Activated CD4-positive, alpha-beta T cell treated with anti-CD3 and anti-CD28 coated beads, Interleukin-2, amount 10 ng/mL, durations not matched to agents 7 days and 5 days (primary cell): ENCODE data around the gene RPP21. TPM values are rescaled to one million over a fixed set of nuclear protein-coding genes. Genes with fewer than 3 reads are reported as not detected.

Source experiments
- CTCF ChIA-PET: fragments of 350-600 bp; sonication (Branson Sonifier 250); formaldehyde crosslinking; loops from one replicate; lab custom pipeline; 2021; ENCODE audit warnings: antibody characterized with exemption; lab: Charles Lee
- POLR2A ChIA-PET: fragments of 350-600 bp; sonication (Branson Sonifier 250); formaldehyde crosslinking; loops from one replicate; lab custom pipeline; 2021; ENCODE audit warnings: antibody characterized with exemption; lab: Charles Lee
- DNase-seq: peaks from one replicate; pipeline ENCODE4 v3.0.0-alpha.2; 2020
- H3K27ac Mint-ChIP-seq: one replicate; pipeline ENCODE4 v1.8.0; 2021; ENCODE audit warnings: mild to moderate bottlenecking, moderate library complexity, mixed read lengths
- H3K27me3 Mint-ChIP-seq: one replicate; pipeline ENCODE4 v1.8.0; 2021; ENCODE audit warnings: mixed read lengths
- H3K36me3 Mint-ChIP-seq: one replicate; pipeline ENCODE4 v1.8.0; 2021; ENCODE audit warnings: low read depth, mixed read lengths
- H3K4me1 Mint-ChIP-seq: one replicate; pipeline ENCODE4 v1.8.0; 2021; ENCODE audit warnings: mixed read lengths
- H3K4me3 Mint-ChIP-seq: one replicate; pipeline ENCODE4 v1.8.0; 2021; ENCODE audit warnings: mild to moderate bottlenecking, moderate library complexity, mixed read lengths
- H3K9me3 Mint-ChIP-seq: one replicate; pipeline ENCODE4 v1.8.0; 2021; ENCODE audit warnings: mixed read lengths
- total RNA-seq, 2 experiments: library from RNA; stranded (reverse); gene quantifications; one replicate each; pipeline ENCODE4 v1.2.3, GENCODE V29; 2021

RPP21 gene
- total RNA-seq, 2 experiments from 2014 or later = 37.5 to 42.7 TPM

GRCh38 chr6:30340589-30341054, 4.3 kb upstream of the RPP21 start:
- H3K9me3 Mint-ChIP-seq = no peaks in the 10 kb centered on the region
- no peak overlapping the region for H3K4me3 Mint-ChIP-seq
- CTCF ChIA-PET = interaction anchor here (0.7 kb wide), 1 partner anchor 489 kb away, joined by 3 read pairs; no protein-coding TSS in a partner anchor
- DNase-seq = no peak
- H3K4me1 Mint-ChIP-seq = peaks cover 6% of the 10 kb centered on the region
- H3K36me3 Mint-ChIP-seq = peaks cover 44% of the 10 kb centered on the region
- H3K27ac Mint-ChIP-seq = no peak overlapping the region
- H3K27me3 Mint-ChIP-seq = no peaks in the 10 kb centered on the region
- POLR2A ChIA-PET = no interaction called here

- Mint-ChIP-seq H3K27ac (no peak overlapping the region), H3K4me3 (no peak overlapping the region), H3K36me3 (peaks cover 46% of the 10 kb centered on the region), H3K4me1 (peaks cover 12% of the 10 kb centered on the region), H3K9me3 (no peaks in the 10 kb centered on the region), H3K27me3 (no peaks in the 10 kb centered on the region)
- DNase-seq = no peak
- ChIA-PET POLR2A (no interaction called here), CTCF (interaction anchor here (0.7 kb wide), 1 partner anchor 488 kb away, joined by 3 read pairs; no protein-coding TSS in a partner anchor)
Observed at GRCh38 chr6:30341218-30341617, 3.7 kb upstream of the RPP21 start.

GRCh38 chr6:30341728-30342127, 3.2 kb upstream of the RPP21 start:
- POLR2A ChIA-PET = no interaction called here
- DNase-seq = no peak
- Mint-ChIP-seq H3K4me1 (peaks cover 17% of the 10 kb centered on the region), H3K9me3 (no peaks in the 10 kb centered on the region), H3K36me3 (peaks cover 45% of the 10 kb centered on the region), H3K27me3 (no peaks in the 10 kb centered on the region), H3K4me3 (no peak overlapping the region), H3K27ac (no peak overlapping the region)
- CTCF ChIA-PET = no interaction called here

- CTCF ChIA-PET = interaction anchor here (1.1 kb wide), 1 partner anchor 109 kb away, joined by 3 read pairs; no protein-coding TSS in a partner anchor
- Mint-ChIP-seq H3K4me1 (peaks cover 28% of the 10 kb centered on the region), H3K36me3 (peaks cover 36% of the 10 kb centered on the region), H3K9me3 (no peaks in the 10 kb centered on the region), H3K4me3 (peak overlapping the region; percentile 91), H3K27ac (peak overlapping the region; percentile 93), H3K27me3 (peaks cover 3% of the 10 kb centered on the region)
- DNase-seq = no peak
- POLR2A ChIA-PET = no interaction called here
Observed at GRCh38 chr6:30344191-30344867, 627 bp upstream of the RPP21 start.

GRCh38 chr6:30345852-30346251, 896 bp downstream of the RPP21 start:
- Mint-ChIP-seq H3K4me3 (peak overlapping the region; percentile 91), H3K36me3 (peaks cover 25% of the 10 kb centered on the region), H3K27ac (peak overlapping the region; percentile 93), H3K27me3 (peaks cover 6% of the 10 kb centered on the region), H3K4me1 (peaks cover 38% of the 10 kb centered on the region), H3K9me3 (no peaks in the 10 kb centered on the region)
- ChIA-PET POLR2A (no interaction called here), CTCF (no interaction called here)
- no peak for DNase-seq

- CTCF ChIA-PET = no interaction called here
- peaks cover 18% of the 10 kb centered on the region for H3K36me3 Mint-ChIP-seq
Observed at GRCh38 chr6:30348957-30349356, 4.0 kb downstream of the RPP21 start.

GRCh38 chr6:30349421-30350177, 4.6 kb downstream of the RPP21 start:
- ChIA-PET CTCF (no interaction called here), POLR2A (no interaction called here)
- no peaks in the 10 kb centered on the region for H3K9me3 Mint-ChIP-seq
- peaks cover 18% of the 10 kb centered on the region for H3K36me3 Mint-ChIP-seq
- no peak for DNase-seq
- H3K27me3 Mint-ChIP-seq = peaks cover 30% of the 10 kb centered on the region
- H3K4me3 Mint-ChIP-seq = no peak overlapping the region
- H3K27ac Mint-ChIP-seq = no peak overlapping the region
- H3K4me1 Mint-ChIP-seq = peaks cover 37% of the 10 kb centered on the region

More at GRCh38 chr6:30348957-30349356, 4.0 kb downstream of the RPP21 start:
- POLR2A ChIA-PET = no interaction called here
- Mint-ChIP-seq H3K9me3 (no peaks in the 10 kb centered on the region), H3K4me1 (peaks cover 38% of the 10 kb centered on the region), H3K27me3 (peaks cover 29% of the 10 kb centered on the region), H3K4me3 (no peak overlapping the region), H3K27ac (no peak overlapping the region)
- DNase-seq = no peak

GRCh38 chr6:30350524-30350923, 5.6 kb downstream of the RPP21 start:
- H3K9me3 Mint-ChIP-seq = no peaks in the 10 kb centered on the region
- ChIA-PET CTCF (no interaction called here), POLR2A (no interaction called here)
- H3K4me1 Mint-ChIP-seq = peaks cover 32% of the 10 kb centered on the region
- peaks cover 39% of the 10 kb centered on the region for H3K27me3 Mint-ChIP-seq
- no peak for DNase-seq
- H3K4me3 Mint-ChIP-seq = no peak overlapping the region
- H3K36me3 Mint-ChIP-seq = peaks cover 15% of the 10 kb centered on the region
- H3K27ac Mint-ChIP-seq = no peak overlapping the region

- no peak overlapping the region for H3K4me3 Mint-ChIP-seq
- no peaks in the 10 kb centered on the region for H3K9me3 Mint-ChIP-seq
- peaks cover 19% of the 10 kb centered on the region for H3K4me1 Mint-ChIP-seq
- no peak for DNase-seq
- H3K27me3 Mint-ChIP-seq = peaks cover 53% of the 10 kb centered on the region
- CTCF ChIA-PET = interaction anchor here (1.2 kb wide), 1 partner anchor 101 kb away, joined by 3 read pairs; no protein-coding TSS in a partner anchor
- H3K36me3 Mint-ChIP-seq = no peaks in the 10 kb centered on the region
- POLR2A ChIA-PET = no interaction called here
- H3K27ac Mint-ChIP-seq = no peak overlapping the region
Observed at GRCh38 chr6:30352550-30352949, 7.6 kb downstream of the RPP21 start.

- Mint-ChIP-seq H3K4me3 (no peak overlapping the region), H3K27ac (no peak overlapping the region), H3K36me3 (no peaks in the 10 kb centered on the region), H3K27me3 (peaks cover 73% of the 10 kb centered on the region), H3K9me3 (no peaks in the 10 kb centered on the region), H3K4me1 (peaks cover 11% of the 10 kb centered on the region)
- POLR2A ChIA-PET = no interaction called here
- DNase-seq = no peak
- CTCF ChIA-PET = interaction anchor here (1.4 kb wide), 1 partner anchor 74 kb away, joined by 4 read pairs; no protein-coding TSS in a partner anchor
Observed at GRCh38 chr6:30355281-30355680, 10.3 kb downstream of the RPP21 start.

- ChIA-PET POLR2A (no interaction called here), CTCF (interaction anchor here (0.9 to 1.3 kb wide), 2 partner anchors 9 to 97 kb away, joined by 3 to 4 read pairs; no protein-coding TSS in a partner anchor)
- H3K27me3 Mint-ChIP-seq = peaks cover 78% of the 10 kb centered on the region
- no peaks in the 10 kb centered on the region for H3K9me3 Mint-ChIP-seq
- no peaks in the 10 kb centered on the region for H3K36me3 Mint-ChIP-seq
- no peak overlapping the region for H3K27ac Mint-ChIP-seq
- DNase-seq = no peak
- H3K4me3 Mint-ChIP-seq = no peak overlapping the region
- peaks cover 9% of the 10 kb centered on the region for H3K4me1 Mint-ChIP-seq
Observed at GRCh38 chr6:30356536-30356935, 11.6 kb downstream of the RPP21 start.

GRCh38 chr6:30357678-30358540, 13.0 kb downstream of the RPP21 start:
- Mint-ChIP-seq H3K27ac (no peak overlapping the region), H3K4me1 (peaks cover 9% of the 10 kb centered on the region), H3K9me3 (no peaks in the 10 kb centered on the region), H3K36me3 (no peaks in the 10 kb centered on the region), H3K4me3 (peak overlapping the region; percentile 73), H3K27me3 (peaks cover 76% of the 10 kb centered on the region)
- ChIA-PET CTCF (interaction anchor here (1.3 to 1.9 kb wide), 2 partner anchors 12 to 226 kb away, joined by 3 to 4 read pairs; no protein-coding TSS in a partner anchor), POLR2A (no interaction called here)
- DNase-seq = peak; percentile 59
